Renal cortex interstitium (tissue), 11 donors: ENCODE data around the gene NFKBIB. TPM values are rescaled to one million over a fixed set of nuclear protein-coding genes. Genes with fewer than 3 reads are reported as not detected.

Experiments used
- DNase-seq, 11 donors: peaks; one replicate each; pipeline ENCODE4 v3.0.0-alpha.2; 2013; ENCODE audit warnings: low read depth in 9 of 11, low spot score in 4 of 11; ENCODE audit errors: extremely low read depth in 1 of 11
- polyA plus RNA-seq, 3 donors: library from polyadenylated mRNA; unstranded; fragments of 120-200 nt; gene quantifications; one replicate each; pipeline ENCODE4 v1.2.1, GENCODE V29; 2013; ENCODE audit not compliant: insufficient read length in 3 of 3

NFKBIB gene
- polyA plus RNA-seq, 3 donors = 6.4 to 11.0 (median 10.4) TPM

- DNase-seq = no peak
These were observed 6.9 kb upstream of the NFKBIB start for GRCh38 chr19:38892841-38893240.

- DNase-seq = no peak
These were observed 6.4 kb upstream of the NFKBIB start for GRCh38 chr19:38893341-38893771.

- no peak for DNase-seq
These were observed 4.8 kb upstream of the NFKBIB start for GRCh38 chr19:38894968-38895367.

GRCh38 chr19:38898788-38899446 is 852 bp upstream of the NFKBIB start:
- no peak for DNase-seq

- peak in 2 of 11 donors; percentile 50 to 56 for DNase-seq
These were observed 447 bp downstream of the NFKBIB start for GRCh38 chr19:38900202-38900629.

- DNase-seq = no peak
These were observed 998 bp downstream of the NFKBIB start for GRCh38 chr19:38900743-38901190.

GRCh38 chr19:38901683-38902082 is 1.9 kb downstream of the NFKBIB start:
- DNase-seq = no peak

- no peak for DNase-seq
These were observed 5.1 kb downstream of the NFKBIB start for GRCh38 chr19:38904581-38905539.

- no peak for DNase-seq
These were observed 5.9 kb downstream of the NFKBIB start for GRCh38 chr19:38905620-38906019.

- no peak for DNase-seq
These were observed 7.5 kb downstream of the NFKBIB start for GRCh38 chr19:38907227-38907626.

GRCh38 chr19:38907670-38908069 is 7.9 kb downstream of the NFKBIB start:
- no peak for DNase-seq

- DNase-seq = no peak
These were observed 9.1 kb downstream of the NFKBIB start for GRCh38 chr19:38908911-38909310.

- DNase-seq = no peak
These were observed 10.7 kb downstream of the NFKBIB start for GRCh38 chr19:38910488-38910887.

GRCh38 chr19:38911388-38912001 is 11.7 kb downstream of the NFKBIB start:
- DNase-seq = no peak

- no peak for DNase-seq
These were observed 13.1 kb downstream of the NFKBIB start for GRCh38 chr19:38912600-38913514.

- DNase-seq = no peak
These were observed 14.2 kb downstream of the NFKBIB start for GRCh38 chr19:38913958-38914357.

- no peak for DNase-seq
These were observed 15.9 kb downstream of the NFKBIB start for GRCh38 chr19:38915329-38916321.

- no peak for DNase-seq
These were observed 17.7 kb downstream of the NFKBIB start for GRCh38 chr19:38917516-38917915.
